ENCODE results near the gene DHX35.

Gene DHX35

DNA sequence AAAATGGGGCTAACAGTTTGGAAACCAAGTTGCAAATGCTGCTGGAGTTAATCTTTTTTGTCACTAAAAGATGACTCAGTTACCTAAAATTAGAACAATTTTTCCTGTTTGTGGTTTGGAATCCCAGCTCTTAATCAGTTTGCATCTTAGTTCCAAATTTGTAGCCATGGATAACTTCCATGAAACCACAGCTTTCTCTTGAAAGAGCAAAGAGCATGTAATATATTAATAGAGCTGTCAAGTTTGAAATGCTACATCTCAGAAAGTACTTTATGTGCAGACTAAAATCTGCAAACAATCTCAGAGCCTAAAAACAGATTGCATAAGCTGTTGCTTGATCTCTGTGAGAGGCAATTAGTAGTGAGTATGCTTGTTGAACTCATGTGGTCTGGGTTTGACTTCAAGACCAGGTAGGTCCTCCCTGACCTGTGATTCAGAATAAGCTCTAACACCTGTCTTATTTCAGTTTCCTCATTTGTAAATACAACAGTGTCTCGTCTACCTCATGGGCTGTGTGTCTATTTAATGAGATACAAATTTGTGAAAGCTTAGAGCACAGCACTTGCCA lies 23.5 kb downstream of the DHX35 start:
- CTCF ChIA-PET, result interaction anchor here (0.5 to 1.3 kb wide), 7 partner anchors 32 to 1415 kb away, joined by 3 to 4 read pairs (median 3); no protein-coding TSS in a partner anchor
- peaks cover 0 to 28% of the 10 kb centered on the region in 2 experiments; a peak in 1 of 3 replicates for H3K36me3 ChIP-seq (ENCODE audit: control insufficient read depth in 2 of 2, insufficient read depth in 1 of 2, low read length in 2 of 2)
- H3K27ac ChIP-seq (ENCODE audit: extremely low read depth, low read depth, low read length), result no peak overlapping the region
- no peaks in the 10 kb centered on the region for H3K9me3 ChIP-seq (ENCODE audit: control insufficient read depth, insufficient read depth, low read depth, low read length)
- H3K4me1 ChIP-seq (ENCODE audit: control insufficient read depth, insufficient read depth, low read length), result peaks cover 8% of the 10 kb centered on the region; the same call in 1 of the 2 replicates
- POLR2A ChIA-PET, result no interaction called here
- no peak overlapping the region for H3K4me3 ChIP-seq (ENCODE audit: low read depth, low read length)
- TF ChIP-seq ZNF292 (tag by site-specific recombination; IDR thresholded peaks at IDR 0.05; ENCODE audit: borderline replicate concordance, low read depth) (no peak), ZBTB21 (tag by site-specific recombination; IDR thresholded peaks at IDR 0.05) (no peak), KLF10 (tag by site-specific recombination; IDR thresholded peaks at IDR 0.05) (no peak), ZNF398 (tag by site-specific recombination; IDR thresholded peaks at IDR 0.05) (no peak), RBAK (tag by site-specific recombination; IDR thresholded peaks at IDR 0.05) (no peak), ZNF184 (tag by site-specific recombination; IDR thresholded peaks at IDR 0.05) (no peak), ZNF701 (tag by site-specific recombination; IDR thresholded peaks at IDR 0.05) (no peak), ZNF114 (tag by site-specific recombination; IDR thresholded peaks at IDR 0.05) (no peak), ZNF211 (tag by site-specific recombination; IDR thresholded peaks at IDR 0.05; ENCODE audit: low read depth) (no peak), ZNF626 (tag by site-specific recombination; IDR thresholded peaks at IDR 0.05) (no peak), ZNF560 (tag by site-specific recombination; IDR thresholded peaks at IDR 0.05; ENCODE audit: borderline replicate concordance) (no peak), ZBTB17 (tag by site-specific recombination; IDR thresholded peaks at IDR 0.05) (peak; percentile 44; the same call in 1 of the 2 replicates), ZNF629 (tag by site-specific recombination; IDR thresholded peaks at IDR 0.05) (0 out of 2 replicates have a peak, but pooled peaks have one; percentile 22), ZBTB8A (tag by site-specific recombination; IDR thresholded peaks at IDR 0.05) (no peak), ZNF394 (tag by site-specific recombination; IDR thresholded peaks at IDR 0.05; ENCODE audit: borderline replicate concordance) (peak; percentile 12; the same call in 1 of the 2 replicates), KLF7 (tag by site-specific recombination; IDR thresholded peaks at IDR 0.05; ENCODE audit: borderline replicate concordance) (no peak), ZFP37 (tag by site-specific recombination; IDR thresholded peaks at IDR 0.05) (no peak)
- TF ChIP-seq, protein P1, sequence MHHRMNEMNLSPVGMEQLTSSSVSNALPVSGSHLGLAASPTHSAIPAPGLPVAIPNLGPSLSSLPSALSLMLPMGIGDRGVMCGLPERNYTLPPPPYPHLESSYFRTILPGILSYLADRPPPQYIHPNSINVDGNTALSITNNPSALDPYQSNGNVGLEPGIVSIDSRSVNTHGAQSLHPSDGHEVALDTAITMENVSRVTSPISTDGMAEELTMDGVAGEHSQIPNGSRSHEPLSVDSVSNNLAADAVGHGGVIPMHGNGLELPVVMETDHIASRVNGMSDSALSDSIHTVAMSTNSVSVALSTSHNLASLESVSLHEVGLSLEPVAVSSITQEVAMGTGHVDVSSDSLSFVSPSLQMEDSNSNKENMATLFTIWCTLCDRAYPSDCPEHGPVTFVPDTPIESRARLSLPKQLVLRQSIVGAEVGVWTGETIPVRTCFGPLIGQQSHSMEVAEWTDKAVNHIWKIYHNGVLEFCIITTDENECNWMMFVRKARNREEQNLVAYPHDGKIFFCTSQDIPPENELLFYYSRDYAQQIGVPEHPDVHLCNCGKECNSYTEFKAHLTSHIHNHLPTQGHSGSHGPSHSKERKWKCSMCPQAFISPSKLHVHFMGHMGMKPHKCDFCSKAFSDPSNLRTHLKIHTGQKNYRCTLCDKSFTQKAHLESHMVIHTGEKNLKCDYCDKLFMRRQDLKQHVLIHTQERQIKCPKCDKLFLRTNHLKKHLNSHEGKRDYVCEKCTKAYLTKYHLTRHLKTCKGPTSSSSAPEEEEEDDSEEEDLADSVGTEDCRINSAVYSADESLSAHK (tag by site-specific recombination; IDR thresholded peaks at IDR 0.05), result no peak
- TF ChIP-seq, protein P2, sequence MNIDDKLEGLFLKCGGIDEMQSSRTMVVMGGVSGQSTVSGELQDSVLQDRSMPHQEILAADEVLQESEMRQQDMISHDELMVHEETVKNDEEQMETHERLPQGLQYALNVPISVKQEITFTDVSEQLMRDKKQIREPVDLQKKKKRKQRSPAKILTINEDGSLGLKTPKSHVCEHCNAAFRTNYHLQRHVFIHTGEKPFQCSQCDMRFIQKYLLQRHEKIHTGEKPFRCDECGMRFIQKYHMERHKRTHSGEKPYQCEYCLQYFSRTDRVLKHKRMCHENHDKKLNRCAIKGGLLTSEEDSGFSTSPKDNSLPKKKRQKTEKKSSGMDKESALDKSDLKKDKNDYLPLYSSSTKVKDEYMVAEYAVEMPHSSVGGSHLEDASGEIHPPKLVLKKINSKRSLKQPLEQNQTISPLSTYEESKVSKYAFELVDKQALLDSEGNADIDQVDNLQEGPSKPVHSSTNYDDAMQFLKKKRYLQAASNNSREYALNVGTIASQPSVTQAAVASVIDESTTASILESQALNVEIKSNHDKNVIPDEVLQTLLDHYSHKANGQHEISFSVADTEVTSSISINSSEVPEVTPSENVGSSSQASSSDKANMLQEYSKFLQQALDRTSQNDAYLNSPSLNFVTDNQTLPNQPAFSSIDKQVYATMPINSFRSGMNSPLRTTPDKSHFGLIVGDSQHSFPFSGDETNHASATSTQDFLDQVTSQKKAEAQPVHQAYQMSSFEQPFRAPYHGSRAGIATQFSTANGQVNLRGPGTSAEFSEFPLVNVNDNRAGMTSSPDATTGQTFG (tag by site-specific recombination; IDR thresholded peaks at IDR 0.05; ENCODE audit: borderline replicate concordance), result no peak
- TF ChIP-seq, protein P3, sequence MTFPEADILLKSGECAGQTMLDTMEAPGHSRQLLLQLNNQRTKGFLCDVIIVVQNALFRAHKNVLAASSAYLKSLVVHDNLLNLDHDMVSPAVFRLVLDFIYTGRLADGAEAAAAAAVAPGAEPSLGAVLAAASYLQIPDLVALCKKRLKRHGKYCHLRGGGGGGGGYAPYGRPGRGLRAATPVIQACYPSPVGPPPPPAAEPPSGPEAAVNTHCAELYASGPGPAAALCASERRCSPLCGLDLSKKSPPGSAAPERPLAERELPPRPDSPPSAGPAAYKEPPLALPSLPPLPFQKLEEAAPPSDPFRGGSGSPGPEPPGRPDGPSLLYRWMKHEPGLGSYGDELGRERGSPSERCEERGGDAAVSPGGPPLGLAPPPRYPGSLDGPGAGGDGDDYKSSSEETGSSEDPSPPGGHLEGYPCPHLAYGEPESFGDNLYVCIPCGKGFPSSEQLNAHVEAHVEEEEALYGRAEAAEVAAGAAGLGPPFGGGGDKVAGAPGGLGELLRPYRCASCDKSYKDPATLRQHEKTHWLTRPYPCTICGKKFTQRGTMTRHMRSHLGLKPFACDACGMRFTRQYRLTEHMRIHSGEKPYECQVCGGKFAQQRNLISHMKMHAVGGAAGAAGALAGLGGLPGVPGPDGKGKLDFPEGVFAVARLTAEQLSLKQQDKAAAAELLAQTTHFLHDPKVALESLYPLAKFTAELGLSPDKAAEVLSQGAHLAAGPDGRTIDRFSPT (tag by site-specific recombination; IDR thresholded peaks at IDR 0.05), result peak; percentile 66
- TF ChIP-seq, protein P4, sequence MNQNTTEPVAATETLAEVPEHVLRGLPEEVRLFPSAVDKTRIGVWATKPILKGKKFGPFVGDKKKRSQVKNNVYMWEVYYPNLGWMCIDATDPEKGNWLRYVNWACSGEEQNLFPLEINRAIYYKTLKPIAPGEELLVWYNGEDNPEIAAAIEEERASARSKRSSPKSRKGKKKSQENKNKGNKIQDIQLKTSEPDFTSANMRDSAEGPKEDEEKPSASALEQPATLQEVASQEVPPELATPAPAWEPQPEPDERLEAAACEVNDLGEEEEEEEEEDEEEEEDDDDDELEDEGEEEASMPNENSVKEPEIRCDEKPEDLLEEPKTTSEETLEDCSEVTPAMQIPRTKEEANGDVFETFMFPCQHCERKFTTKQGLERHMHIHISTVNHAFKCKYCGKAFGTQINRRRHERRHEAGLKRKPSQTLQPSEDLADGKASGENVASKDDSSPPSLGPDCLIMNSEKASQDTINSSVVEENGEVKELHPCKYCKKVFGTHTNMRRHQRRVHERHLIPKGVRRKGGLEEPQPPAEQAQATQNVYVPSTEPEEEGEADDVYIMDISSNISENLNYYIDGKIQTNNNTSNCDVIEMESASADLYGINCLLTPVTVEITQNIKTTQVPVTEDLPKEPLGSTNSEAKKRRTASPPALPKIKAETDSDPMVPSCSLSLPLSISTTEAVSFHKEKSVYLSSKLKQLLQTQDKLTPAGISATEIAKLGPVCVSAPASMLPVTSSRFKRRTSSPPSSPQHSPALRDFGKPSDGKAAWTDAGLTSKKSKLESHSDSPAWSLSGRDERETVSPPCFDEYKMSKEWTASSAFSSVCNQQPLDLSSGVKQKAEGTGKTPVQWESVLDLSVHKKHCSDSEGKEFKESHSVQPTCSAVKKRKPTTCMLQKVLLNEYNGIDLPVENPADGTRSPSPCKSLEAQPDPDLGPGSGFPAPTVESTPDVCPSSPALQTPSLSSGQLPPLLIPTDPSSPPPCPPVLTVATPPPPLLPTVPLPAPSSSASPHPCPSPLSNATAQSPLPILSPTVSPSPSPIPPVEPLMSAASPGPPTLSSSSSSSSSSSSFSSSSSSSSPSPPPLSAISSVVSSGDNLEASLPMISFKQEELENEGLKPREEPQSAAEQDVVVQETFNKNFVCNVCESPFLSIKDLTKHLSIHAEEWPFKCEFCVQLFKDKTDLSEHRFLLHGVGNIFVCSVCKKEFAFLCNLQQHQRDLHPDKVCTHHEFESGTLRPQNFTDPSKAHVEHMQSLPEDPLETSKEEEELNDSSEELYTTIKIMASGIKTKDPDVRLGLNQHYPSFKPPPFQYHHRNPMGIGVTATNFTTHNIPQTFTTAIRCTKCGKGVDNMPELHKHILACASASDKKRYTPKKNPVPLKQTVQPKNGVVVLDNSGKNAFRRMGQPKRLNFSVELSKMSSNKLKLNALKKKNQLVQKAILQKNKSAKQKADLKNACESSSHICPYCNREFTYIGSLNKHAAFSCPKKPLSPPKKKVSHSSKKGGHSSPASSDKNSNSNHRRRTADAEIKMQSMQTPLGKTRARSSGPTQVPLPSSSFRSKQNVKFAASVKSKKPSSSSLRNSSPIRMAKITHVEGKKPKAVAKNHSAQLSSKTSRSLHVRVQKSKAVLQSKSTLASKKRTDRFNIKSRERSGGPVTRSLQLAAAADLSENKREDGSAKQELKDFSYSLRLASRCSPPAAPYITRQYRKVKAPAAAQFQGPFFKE (tag by site-specific recombination; IDR thresholded peaks at IDR 0.05; ENCODE audit: borderline replicate concordance), result no peak

Data from HEK293 (cell line).